Omental fat pad (tissue), 4 donors: ENCODE measurements around the gene ACTR1B. TPM values are rescaled to one million over a fixed set of nuclear protein-coding genes. Genes with fewer than 3 reads are reported as not detected.

Experiments used
- ATAC-seq: fragments of 150-250 bp; one replicate; pipeline ENCODE4 v1.9.1; 2016; ENCODE audit warnings: mild to moderate bottlenecking, moderate library complexity; ENCODE audit not compliant: low FRiP score
- DNase-seq: peaks from one replicate; pipeline ENCODE4 v3.0.0-alpha.2; 2019; ENCODE audit warnings: low spot score
- total RNA-seq, 4 donors: library from RNA; depleted of rRNA; stranded (reverse); fragments of >200 nt; gene quantifications; one replicate each; pipeline ENCODE4 v1.1.0, GENCODE V29; 2016
- TF ChIP-seq, protein P1 (sequence below), 3 donors: fragments of 450-650 bp; IDR thresholded peaks; one replicate each; pipeline ENCODE4 v1.5.1; 2016 to 2017; ENCODE audit warnings: antibody characterized with exemption in 3 of 3, mild to moderate bottlenecking in 3 of 3, moderate library complexity in 2 of 3

ACTR1B gene
- total RNA-seq, 4 donors from 2014 or later = 33.2 to 96.3 (median 54.1) TPM

DNA sequence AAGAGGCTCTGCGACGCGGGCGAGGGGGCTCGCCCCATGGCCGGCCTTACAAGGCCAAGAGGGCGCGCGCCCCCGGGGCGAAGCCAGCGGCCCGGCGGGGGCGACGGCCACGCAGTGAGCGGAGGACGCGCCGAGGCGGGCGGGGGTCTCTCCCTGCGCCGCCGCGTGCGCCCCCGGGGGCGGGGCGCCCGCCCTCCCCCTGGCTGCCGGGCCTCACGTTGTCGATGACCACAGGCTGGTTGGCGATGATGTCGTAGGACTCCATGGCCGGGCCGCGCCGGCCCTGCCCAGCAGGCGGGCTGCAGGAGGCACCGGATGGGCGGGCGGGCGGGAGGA lies 250 bp downstream of the ACTR1B start:
- TF ChIP-seq, protein P1, sequence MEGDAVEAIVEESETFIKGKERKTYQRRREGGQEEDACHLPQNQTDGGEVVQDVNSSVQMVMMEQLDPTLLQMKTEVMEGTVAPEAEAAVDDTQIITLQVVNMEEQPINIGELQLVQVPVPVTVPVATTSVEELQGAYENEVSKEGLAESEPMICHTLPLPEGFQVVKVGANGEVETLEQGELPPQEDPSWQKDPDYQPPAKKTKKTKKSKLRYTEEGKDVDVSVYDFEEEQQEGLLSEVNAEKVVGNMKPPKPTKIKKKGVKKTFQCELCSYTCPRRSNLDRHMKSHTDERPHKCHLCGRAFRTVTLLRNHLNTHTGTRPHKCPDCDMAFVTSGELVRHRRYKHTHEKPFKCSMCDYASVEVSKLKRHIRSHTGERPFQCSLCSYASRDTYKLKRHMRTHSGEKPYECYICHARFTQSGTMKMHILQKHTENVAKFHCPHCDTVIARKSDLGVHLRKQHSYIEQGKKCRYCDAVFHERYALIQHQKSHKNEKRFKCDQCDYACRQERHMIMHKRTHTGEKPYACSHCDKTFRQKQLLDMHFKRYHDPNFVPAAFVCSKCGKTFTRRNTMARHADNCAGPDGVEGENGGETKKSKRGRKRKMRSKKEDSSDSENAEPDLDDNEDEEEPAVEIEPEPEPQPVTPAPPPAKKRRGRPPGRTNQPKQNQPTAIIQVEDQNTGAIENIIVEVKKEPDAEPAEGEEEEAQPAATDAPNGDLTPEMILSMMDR (IDR thresholded peaks at IDR 0.05) = no peak
- DNase-seq (no peak), ATAC-seq (no peak)

DNA sequence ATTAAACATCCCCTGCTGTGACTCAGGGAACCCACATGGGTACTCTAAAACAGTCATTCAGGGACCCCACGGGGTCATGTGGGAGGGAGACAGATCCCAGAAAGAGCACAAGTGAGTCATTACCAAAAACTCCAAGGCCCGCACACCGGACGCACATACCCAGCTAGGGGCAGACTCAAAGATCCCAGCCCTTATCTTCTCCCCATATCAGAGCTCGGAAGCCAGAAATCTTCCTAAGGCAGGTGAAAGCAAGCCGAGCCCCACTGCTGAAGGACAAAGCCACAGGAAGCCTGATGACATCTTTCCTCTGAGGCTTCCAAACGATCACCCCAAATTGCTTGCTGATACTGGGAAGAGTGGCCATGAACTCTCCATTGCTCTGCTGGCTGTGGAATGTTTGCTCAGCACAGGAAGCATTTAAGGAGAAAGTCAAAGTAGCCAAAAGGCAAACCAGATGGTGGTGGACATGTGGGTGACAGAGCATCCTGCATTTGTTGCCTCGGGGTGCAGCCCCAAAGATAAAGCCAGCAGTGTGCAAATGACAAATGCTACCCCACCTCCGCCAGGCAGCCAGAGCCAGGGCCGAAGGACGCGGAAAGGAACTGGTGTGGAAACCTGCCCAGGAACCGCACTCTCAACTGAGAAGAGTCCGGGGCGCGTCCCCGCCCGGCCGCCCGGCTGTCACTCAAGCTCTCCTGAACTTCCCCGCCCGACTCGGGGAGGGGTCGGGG lies 784 bp downstream of the ACTR1B start:
- TF ChIP-seq, protein P1 (IDR thresholded peaks at IDR 0.05) = no peak
- DNase-seq (peak; percentile 62), ATAC-seq (peak; percentile 56)

DNA sequence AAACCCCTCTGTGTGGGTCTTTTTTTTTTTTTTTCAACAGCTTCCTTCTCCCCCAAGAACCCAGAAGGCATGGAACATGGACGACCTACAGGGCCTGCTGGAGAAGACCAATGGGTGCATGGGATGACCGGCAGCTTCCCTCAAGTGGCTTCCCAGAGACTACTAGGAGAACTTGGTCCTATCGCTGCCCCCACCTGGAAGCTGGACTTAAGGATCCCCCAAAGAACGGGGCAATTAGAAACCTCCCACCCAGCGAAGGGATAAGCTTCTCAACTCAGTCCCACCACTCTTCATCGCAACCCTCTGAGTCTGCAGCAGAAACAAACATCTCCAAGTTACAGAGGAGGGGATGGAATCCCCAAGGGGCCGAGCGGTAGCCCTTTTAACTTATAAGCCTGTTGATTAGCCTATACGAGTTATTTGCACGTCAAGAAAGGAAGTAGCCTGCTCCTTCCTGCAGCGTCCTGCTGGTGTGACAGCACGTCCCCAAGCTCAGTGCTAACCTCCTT lies 1.4 kb downstream of the ACTR1B start:
- TF ChIP-seq, protein P1 (IDR thresholded peaks at IDR 0.05) = no peak
- ATAC-seq = no peak
- no peak for DNase-seq

DNA sequence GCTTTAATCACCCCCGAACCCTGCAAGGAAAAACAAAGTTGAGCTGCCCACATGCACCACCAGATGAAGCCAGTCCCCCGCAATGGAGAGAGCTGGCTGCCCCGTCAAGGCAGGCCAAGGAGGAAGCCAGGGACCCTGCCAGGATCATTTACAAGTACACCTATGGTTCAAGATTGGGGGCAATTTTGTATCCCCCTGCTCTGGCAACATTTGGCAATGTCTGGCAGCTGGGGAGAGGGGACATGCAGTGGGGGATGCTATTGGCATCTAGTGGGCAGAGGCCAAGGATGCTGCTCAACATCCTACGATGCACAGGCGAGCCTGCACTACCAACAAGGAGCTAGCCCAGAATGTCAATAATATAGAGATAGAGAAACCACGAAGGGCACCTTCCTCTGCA lies 1.9 kb downstream of the ACTR1B start:
- ATAC-seq (no peak), DNase-seq (no peak)
- TF ChIP-seq, protein P1 (IDR thresholded peaks at IDR 0.05) = no peak

DNA sequence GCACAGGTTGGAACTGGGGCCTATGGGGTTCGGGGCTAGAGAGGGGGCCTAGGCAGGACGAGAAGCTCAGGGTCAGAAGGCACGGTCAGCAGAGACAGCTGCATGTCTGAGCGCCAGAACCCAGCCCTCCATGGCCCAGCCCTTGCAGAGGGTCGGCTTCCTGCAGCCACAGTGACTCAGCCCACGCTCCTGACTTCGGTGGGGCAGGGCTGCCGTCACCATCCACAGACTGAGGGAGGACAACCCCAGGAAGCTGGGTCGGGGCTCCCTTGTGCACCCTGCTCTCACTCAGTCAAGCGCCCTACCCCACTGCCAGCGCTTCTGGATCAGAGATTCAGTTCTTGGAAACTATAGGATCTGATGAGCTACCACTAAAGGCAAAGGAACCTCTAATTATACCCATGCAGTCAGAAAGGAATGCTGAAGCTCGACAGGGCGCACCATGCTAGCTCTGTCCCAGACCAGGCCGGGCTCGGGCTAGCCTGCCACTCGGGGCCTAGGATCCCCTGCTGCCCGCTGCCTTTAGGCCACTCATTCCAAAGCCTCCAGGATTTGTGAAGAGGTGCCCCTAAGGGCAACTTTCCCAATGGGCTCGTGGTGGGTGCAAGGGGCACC lies 3.0 kb downstream of the ACTR1B start:
- no peak for ATAC-seq
- TF ChIP-seq, protein P1 (IDR thresholded peaks at IDR 0.05) = no peak
- DNase-seq = no peak

DNA sequence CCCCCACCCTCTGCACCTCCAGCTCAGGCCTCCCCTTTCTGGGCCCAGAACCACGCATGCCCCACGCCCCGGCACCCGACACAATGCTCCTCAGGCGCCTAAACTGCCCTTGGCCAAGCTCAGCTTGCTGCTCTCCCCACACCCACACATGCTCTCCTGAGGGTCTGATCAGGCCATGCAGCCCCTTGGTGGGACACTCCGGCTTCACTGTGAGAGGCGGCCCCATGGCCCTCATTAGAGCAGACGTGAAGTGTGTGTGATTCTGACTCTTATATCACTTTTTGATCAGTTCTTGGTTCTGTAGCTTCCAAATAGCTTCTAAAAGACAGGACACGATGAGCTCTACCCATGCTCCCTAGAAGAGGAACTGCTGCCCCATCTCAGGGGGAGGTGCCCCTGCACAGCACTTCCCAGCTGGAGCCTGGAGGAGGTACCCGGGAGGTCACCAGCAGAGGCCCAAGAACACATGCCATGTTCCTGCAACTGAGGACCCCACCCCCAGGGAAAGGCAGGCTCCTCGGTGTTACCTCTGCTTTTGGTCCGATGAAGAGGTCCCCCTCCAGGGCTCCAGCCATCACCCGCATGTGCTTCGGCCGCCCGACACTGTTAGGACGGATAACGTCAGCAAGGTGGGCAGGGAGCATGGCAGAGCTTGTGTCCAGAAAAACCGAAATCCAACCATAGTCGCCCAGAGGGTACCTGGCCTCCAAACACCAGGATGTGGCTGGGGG lies 3.6 kb downstream of the ACTR1B start:
- TF ChIP-seq, protein P1 (IDR thresholded peaks at IDR 0.05) = no peak
- ATAC-seq = no peak
- DNase-seq = no peak
